H1 (cell line): ENCODE data around the gene TNS3. TPM values are rescaled to one million over a fixed set of nuclear protein-coding genes. Genes with fewer than 3 reads are reported as not detected.

ENCODE experiments used
- CTCF ChIA-PET: fragments of 300-600 bp; sonication (Branson Sonifier 250); formaldehyde crosslinking; loops from one replicate; lab custom pipeline; 2021; ENCODE audit not compliant: partially characterized antibody; lab: Charles Lee
- POLR2A ChIA-PET: fragments of 300-600 bp; sonication (Branson Sonifier 250); formaldehyde crosslinking; loops from one replicate; lab custom pipeline; 2021; ENCODE audit warnings: inconsistent platforms; ENCODE audit not compliant: partially characterized antibody; lab: Charles Lee
- DNase-seq, 2 experiments: peaks; one replicate each; pipeline versions ENCODE4 v3.0.0 to v3.0.0-alpha.2; 2010 to 2022; ENCODE audit warnings: low spot score in 2 of 2, low read depth in 1 of 2, mixed read lengths in 1 of 2
- FAIRE-seq: peaks from 2 replicates; lab custom pipeline; 2011; peaks lifted over from hg19 to GRCh38; lab: Jason Lieb, UNC
- H2AFZ ChIP-seq: 2 replicates; pipeline ENCODE4 v1.8.1; 2012; ENCODE audit warnings: low read length, inconsistent platforms
- H2AK5ac ChIP-seq: 2 replicates; pipeline ENCODE4 v1.6.1; 2013; ENCODE audit warnings: low read depth, low read length
- H2BK120ac ChIP-seq: replicated peaks from 2 replicates; pipeline ENCODE3; 2013; ENCODE audit warnings: low read depth, low read length, inconsistent platforms
- H2BK12ac ChIP-seq: 2 replicates; pipeline ENCODE4 v1.6.1; 2013; ENCODE audit warnings: low read depth, low read length
- H2BK15ac ChIP-seq: 2 replicates; pipeline ENCODE4 v1.6.1; 2013; ENCODE audit warnings: low read length
- H2BK20ac ChIP-seq: 2 replicates; pipeline ENCODE4 v1.6.1; 2013; ENCODE audit warnings: low read length
- H2BK5ac ChIP-seq: 2 replicates; pipeline ENCODE4 v1.6.1; 2013; ENCODE audit warnings: low read depth, low read length
- H3K14ac ChIP-seq: 2 replicates; pipeline ENCODE4 v1.6.1; 2013; ENCODE audit warnings: inconsistent platforms; ENCODE audit not compliant: insufficient read length
- H3K18ac ChIP-seq: 2 replicates; pipeline ENCODE4 v1.6.1; 2013; ENCODE audit warnings: low read length; ENCODE audit errors: extremely low read depth
- H3K23ac ChIP-seq: 2 replicates; pipeline ENCODE4 v1.6.1; 2013; ENCODE audit warnings: inconsistent platforms; ENCODE audit not compliant: insufficient read length
- H3K23me2 ChIP-seq: 2 replicates; pipeline ENCODE4 v1.6.1; 2013; ENCODE audit warnings: low read depth, low read length
- H3K27ac ChIP-seq: 2 replicates; pipeline ENCODE4 v1.6.1; 2011; ENCODE audit warnings: low read depth, low read length, inconsistent platforms
- H3K27me3 ChIP-seq, 4 experiments: replicated peaks in 1 of 4; 1 replicate in 1 of 4; 2 replicates in 3 of 4; pipeline versions ENCODE4 v1.6.1 to v1.8.1; 2011 to 2013; ENCODE audit warnings: low read length in 3 of 4, mild to moderate bottlenecking in 3 of 4, inconsistent platforms in 2 of 4, mixed read lengths in 2 of 4, moderate library complexity in 1 of 4; ENCODE audit not compliant: control insufficient read depth in 3 of 4, insufficient read depth in 3 of 4; ENCODE audit errors: extremely low read depth in 1 of 4
- H3K36me3 ChIP-seq, 4 experiments: 2 replicates each; pipeline versions ENCODE4 v1.6.1 to v1.8.1; 2011 to 2013; ENCODE audit warnings: mild to moderate bottlenecking in 4 of 4, low read length in 3 of 4, moderate library complexity in 2 of 4, control low read depth in 1 of 4, inconsistent platforms in 1 of 4; ENCODE audit not compliant: insufficient read depth in 4 of 4, control insufficient read depth in 2 of 4
- H3K4ac ChIP-seq: replicated peaks from 2 replicates; pipeline ENCODE3; 2013; ENCODE audit warnings: low read length, low read depth, mixed read lengths, inconsistent platforms; ENCODE audit not compliant: insufficient read length
- H3K4me1 ChIP-seq, 4 experiments: replicated peaks in 1 of 4; 1 replicate in 1 of 4; 2 replicates in 3 of 4; pipeline versions ENCODE4 v1.6.1 to v1.8.1; 2011 to 2013; ENCODE audit warnings: low read length in 3 of 4, inconsistent platforms in 2 of 4, mixed read lengths in 1 of 4; ENCODE audit not compliant: insufficient read depth in 4 of 4, control insufficient read depth in 3 of 4
- H3K4me2 ChIP-seq, 2 experiments: 2 replicates each; pipeline versions ENCODE4 v1.6.1 to v1.8.1; 2011 to 2013; ENCODE audit warnings: low read depth in 2 of 2, low read length in 2 of 2, control low read depth in 1 of 2, inconsistent platforms in 1 of 2, mild to moderate bottlenecking in 1 of 2; ENCODE audit not compliant: insufficient read depth in 1 of 2
- H3K4me3 ChIP-seq, 4 experiments: fragments of 200-600, 300-600 bp in 1 of 4; sonication (generic), shearing (Covaris generic), sonication (Bioruptor Twin) in 1 of 4; 2 replicates each; pipeline versions ENCODE4 v1.5.1 to v1.8.1; 2011 to 2016; ENCODE audit warnings: low read length in 4 of 4, low read depth in 3 of 4, control low read depth in 2 of 4, inconsistent platforms in 2 of 4, mild to moderate bottlenecking in 2 of 4, mixed read lengths in 1 of 4, moderate library complexity in 1 of 4; ENCODE audit not compliant: insufficient read depth in 2 of 4; ENCODE audit errors: extremely low read depth in 1 of 4
- H3K56ac ChIP-seq: replicated peaks from 2 replicates; pipeline ENCODE3; 2013; ENCODE audit warnings: low read depth, mild to moderate bottlenecking, mixed read lengths, low read length, inconsistent platforms; ENCODE audit not compliant: insufficient read length
- H3K79me1 ChIP-seq: 2 replicates; pipeline ENCODE4 v1.6.1; 2013; ENCODE audit warnings: low read depth, low read length, control low read depth
- H3K79me2 ChIP-seq, 2 experiments: 2 replicates each; pipeline versions ENCODE4 v1.6.1 to v1.8.1; 2012 to 2013; ENCODE audit warnings: low read length in 2 of 2, mild to moderate bottlenecking in 2 of 2, inconsistent platforms in 1 of 2; ENCODE audit not compliant: insufficient read depth in 2 of 2, control insufficient read depth in 1 of 2
- H3K9ac ChIP-seq, 4 experiments: replicated peaks in 1 of 4; 1 replicate in 1 of 4; 2 replicates in 3 of 4; pipeline versions ENCODE4 v1.6.1 to v1.8.1; 2011 to 2013; ENCODE audit warnings: low read depth in 3 of 4, low read length in 3 of 4, control low read depth in 2 of 4, mild to moderate bottlenecking in 2 of 4, moderate library complexity in 2 of 4, inconsistent platforms in 1 of 4; ENCODE audit errors: extremely low read depth in 1 of 4
- H3K9me3 ChIP-seq, 2 experiments: 2 replicates each; pipeline versions ENCODE4 v1.6.1 to v1.8.1; 2012 to 2013; ENCODE audit warnings: mild to moderate bottlenecking in 2 of 2, moderate library complexity in 2 of 2, control low read depth in 1 of 2, inconsistent platforms in 1 of 2, low read depth in 1 of 2, low read length in 1 of 2, mixed read lengths in 1 of 2; ENCODE audit not compliant: insufficient read depth in 2 of 2
- H4K20me1 ChIP-seq, 2 experiments: replicated peaks in 1 of 2; 2 replicates each; pipeline versions ENCODE3 to v1.8.1; 2011 to 2013; ENCODE audit warnings: inconsistent platforms in 2 of 2, low read length in 2 of 2, mild to moderate bottlenecking in 1 of 2; ENCODE audit not compliant: insufficient read depth in 2 of 2, control insufficient read depth in 1 of 2
- H4K5ac ChIP-seq: 2 replicates; pipeline ENCODE4 v1.6.1; 2013; ENCODE audit warnings: low read length, low read depth, mixed read lengths, inconsistent platforms; ENCODE audit not compliant: insufficient read length
- H4K8ac ChIP-seq: 2 replicates; pipeline ENCODE4 v1.8.0; 2013; ENCODE audit warnings: mild to moderate bottlenecking, moderate library complexity, low read length, inconsistent platforms; ENCODE audit not compliant: insufficient read depth; ENCODE audit errors: extremely low read depth
- H4K91ac ChIP-seq: replicated peaks from 2 replicates; pipeline ENCODE3; 2013; ENCODE audit warnings: low read length, mixed read lengths, inconsistent platforms; ENCODE audit not compliant: insufficient read length
- CBX5 ChIP-seq: fragments of 300-800, 300-1000 bp; sonication (generic); IDR thresholded peaks from 2 replicates; pipeline ENCODE4 v1.7.1; 2016; ENCODE audit warnings: antibody characterized with exemption, low read length, low read depth
- EGR1 ChIP-seq: IDR thresholded peaks from 2 replicates; pipeline ENCODE4 v1.6.1; 2011; ENCODE audit warnings: low read depth, low read length, borderline replicate concordance
- JUND ChIP-seq: IDR thresholded peaks from 2 replicates; pipeline ENCODE4 v1.6.1; 2011; ENCODE audit warnings: mild to moderate bottlenecking, improper control_type of control experiment, low read length
- KDM1A ChIP-seq: fragments of 200-600, 300-600 bp; sonication (generic); IDR thresholded peaks from 2 replicates; pipeline ENCODE4 v1.7.1; 2016; ENCODE audit warnings: mild to moderate bottlenecking, low read length, borderline replicate concordance
- NRF1 ChIP-seq: IDR thresholded peaks from 2 replicates; pipeline ENCODE4 v1.6.1; 2011; ENCODE audit warnings: mild to moderate bottlenecking, low read depth, low read length, improper control_type of control experiment
- POLR2A ChIP-seq, 2 experiments: IDR thresholded peaks; 1 replicate in 1 of 2; 2 replicates in 1 of 2; pipeline ENCODE4 v1.6.1; 2011; ENCODE audit warnings: low read depth in 2 of 2, low read length in 2 of 2, mild to moderate bottlenecking in 2 of 2; ENCODE audit errors: control extremely low read depth in 1 of 2
- POLR2AphosphoS5 ChIP-seq: IDR thresholded peaks from 2 replicates; pipeline ENCODE4 v1.6.1; 2011; ENCODE audit warnings: low read depth, low read length
- SIX5 ChIP-seq: IDR thresholded peaks from 2 replicates; pipeline ENCODE4 v1.6.1; 2011; ENCODE audit warnings: mild to moderate bottlenecking, low read depth, low read length
- TAF1 ChIP-seq: IDR thresholded peaks from 2 replicates; pipeline ENCODE4 v1.6.1; 2011; ENCODE audit warnings: mild to moderate bottlenecking, low read depth, low read length
- TAF7 ChIP-seq: optimal IDR thresholded peaks from 2 replicates; pipeline ENCODE3; 2011; ENCODE audit warnings: low read depth, mild to moderate bottlenecking, inconsistent platforms, low read length, moderate library complexity, borderline replicate concordance
- YY1 ChIP-seq: IDR thresholded peaks from 2 replicates; pipeline ENCODE4 v1.6.1; 2011; ENCODE audit warnings: low read depth, mild to moderate bottlenecking, low read length
- WGBS, 2 experiments: shearing (Covaris generic) in 1 of 2; methylation state at CpG; one replicate each; pipeline versions ENCODE4 v1.1.6 to v1.1.7; 2013 to 2015; ENCODE audit warnings: low lambda C conversion rate in 2 of 2, mixed read lengths in 2 of 2, inconsistent platforms in 1 of 2, low coverage in 1 of 2, missing lambda C conversion rate in 1 of 2; ENCODE audit not compliant: insufficient replicate concordance in 2 of 2, insufficient coverage in 1 of 2, insufficient read length in 1 of 2; ENCODE audit errors: extremely low coverage in 1 of 2, missing lambda C conversion rate in 1 of 2; 5-methylcytosine and 5-hydroxymethylcytosine counted together
- polyA plus RNA-seq, 7 experiments: library from polyadenylated mRNA; depleted of rRNA in 3 of 7; stranded (reverse) in 5 of 7; unstranded in 2 of 7; fragments of >200 nt in 5 of 7; fragments of 200-250 nt in 2 of 7; gene quantifications; 1 replicate in 5 of 7; 2 replicates in 1 of 7; 4 replicates in 1 of 7; pipeline versions ENCODE4 v1.2.1 to v1.2.3, GENCODE V29; 2011 to 2013; ENCODE audit warnings: missing spikeins in 2 of 7, mixed read lengths in 2 of 7
- total RNA-seq: library from RNA; stranded (reverse); fragmentation: NEBNext Ultra II Directional; extraction: Animal tissue kit (Norgen Biotek cat#: 25700); gene quantifications from 2 replicates; pipeline ENCODE4 v1.2.1, GENCODE V29; 2021
- TF ChIP-seq, protein P1 (sequence below): IDR thresholded peaks from 2 replicates; pipeline ENCODE4 v1.6.1; 2011; ENCODE audit warnings: low read length, improper control_type of control experiment

TNS3 gene
- total and polyA plus RNA-seq, 2 of the 8 experiments (the other 6 are each of a cell fraction or from before 2014, with no cell fraction given), result 11.9 to 24.2 TPM

- POLR2A ChIA-PET, result interaction anchor here (0.5 to 1.2 kb wide), 2 partner anchors 9 kb away, joined by 3 to 4 read pairs; no protein-coding TSS in a partner anchor
- no peak overlapping the region for H3K4me2 ChIP-seq
- no peak for FAIRE-seq
Observed at GRCh38 chr7:47325337-47325736, 256.6 kb downstream of the TNS3 start.

More at GRCh38 chr7:47325337-47325736, 256.6 kb downstream of the TNS3 start:
- Histone ChIP-seq H3K4ac (no peak overlapping the region), H2AFZ (no peak overlapping the region), H2BK120ac (no peak overlapping the region), H4K20me1 (no peaks in the 10 kb centered on the region), H2AK5ac (no peak overlapping the region), H3K14ac (no peak overlapping the region), H3K4me3 (no peak overlapping the region), H3K9me3 (no peaks in the 10 kb centered on the region), H2BK5ac (no peak overlapping the region)
- no peak for TF ChIP-seq POLR2AphosphoS5
- TF ChIP-seq JUND, result no peak
- no peak for TF ChIP-seq KDM1A
- TF ChIP-seq YY1, result no peak
- no peak for TF ChIP-seq NRF1
- TF ChIP-seq TAF1, result no peak
- no peak for TF ChIP-seq CBX5
- TF ChIP-seq POLR2A (IDR thresholded peaks at IDR 0.05; ENCODE audit: control extremely low read depth in 1 of 2, low read depth in 2 of 2, low read length in 2 of 2), result no peak
- TF ChIP-seq TAF7, result no peak
- TF ChIP-seq, protein P1, sequence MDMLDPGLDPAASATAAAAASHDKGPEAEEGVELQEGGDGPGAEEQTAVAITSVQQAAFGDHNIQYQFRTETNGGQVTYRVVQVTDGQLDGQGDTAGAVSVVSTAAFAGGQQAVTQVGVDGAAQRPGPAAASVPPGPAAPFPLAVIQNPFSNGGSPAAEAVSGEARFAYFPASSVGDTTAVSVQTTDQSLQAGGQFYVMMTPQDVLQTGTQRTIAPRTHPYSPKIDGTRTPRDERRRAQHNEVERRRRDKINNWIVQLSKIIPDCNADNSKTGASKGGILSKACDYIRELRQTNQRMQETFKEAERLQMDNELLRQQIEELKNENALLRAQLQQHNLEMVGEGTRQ, result no peak
- TF ChIP-seq EGR1, result no peak
- no peak for TF ChIP-seq SIX5
- TF ChIP-seq, all 59 proteins: peak for 0
- no peak for DNase-seq
- H2BK12ac ChIP-seq, result no peak overlapping the region; the same call in 1 of the 2 replicates
- CTCF ChIA-PET, result interaction anchor here (0.9 to 5.1 kb wide), 7 partner anchors 11 to 110 kb away, joined by 3 to 26 read pairs (median 3); no protein-coding TSS in a partner anchor
- H3K23me2 ChIP-seq, result no peaks in the 10 kb centered on the region
- peaks cover 14 to 29% (median 23%) of the 10 kb centered on the region in 4 experiments for H3K4me1 ChIP-seq
- H4K91ac ChIP-seq, result peak overlapping the region; percentile 7
- no peak overlapping the region for H3K18ac ChIP-seq
- no peak overlapping the region for H3K9ac ChIP-seq
- H4K5ac ChIP-seq, result no peak overlapping the region
- no peak overlapping the region for H2BK15ac ChIP-seq
- no peaks in the 10 kb centered on the region for H3K79me2 ChIP-seq
- H3K27ac ChIP-seq, result no peak overlapping the region
- WGBS, 2 experiments, result 97% methylated on average over 6 of the region's 6 CpGs; no CpG with 5 or more reads in 1 of the 2 experiments
- H3K79me1 ChIP-seq, result 0 out of 2 replicates have a peak, but pooled peaks cover 2% of the 10 kb centered on the region
- no peak overlapping the region for H4K8ac ChIP-seq
- H2BK20ac ChIP-seq, result no peak overlapping the region
- H3K23ac ChIP-seq, result no peak overlapping the region
- no peaks in the 10 kb centered on the region for H3K27me3 ChIP-seq
- H3K36me3 ChIP-seq, result no peaks in the 10 kb centered on the region
- H3K56ac ChIP-seq, result no peak overlapping the region
